Sigmoid colon (tissue), 4 donors: Measurements from ENCODE around the gene CCSER1.

ENCODE experiments used
- EP300 ChIP-seq, 4 donors: sonication (generic); formaldehyde crosslinking; IDR thresholded peaks; one replicate each; pipeline ENCODE4 v1.6.1; 2017; ENCODE audit warnings: antibody characterized with exemption in 4 of 4
- POLR2A ChIP-seq, 2 donors: fragments of 450-650 bp; IDR thresholded peaks; one replicate each; pipeline ENCODE4 v1.6.1; 2016; ENCODE audit warnings: antibody characterized with exemption in 2 of 2, mild to moderate bottlenecking in 2 of 2, moderate library complexity in 2 of 2
- POLR2AphosphoS5 ChIP-seq, 4 donors: sonication (generic); formaldehyde crosslinking; IDR thresholded peaks; one replicate each; pipeline ENCODE4 v1.6.1; 2017; ENCODE audit warnings: antibody characterized with exemption in 4 of 4
- TF ChIP-seq, protein P1 (sequence below), 4 experiments: fragments of 450-650 bp in 3 of 4; fragments of 200-600 bp in 1 of 4; IDR thresholded peaks; one replicate each; pipeline ENCODE4 v1.5.1; 2016 to 2019; ENCODE audit warnings: antibody characterized with exemption in 4 of 4, mild to moderate bottlenecking in 3 of 4, moderate library complexity in 2 of 4

DNA sequence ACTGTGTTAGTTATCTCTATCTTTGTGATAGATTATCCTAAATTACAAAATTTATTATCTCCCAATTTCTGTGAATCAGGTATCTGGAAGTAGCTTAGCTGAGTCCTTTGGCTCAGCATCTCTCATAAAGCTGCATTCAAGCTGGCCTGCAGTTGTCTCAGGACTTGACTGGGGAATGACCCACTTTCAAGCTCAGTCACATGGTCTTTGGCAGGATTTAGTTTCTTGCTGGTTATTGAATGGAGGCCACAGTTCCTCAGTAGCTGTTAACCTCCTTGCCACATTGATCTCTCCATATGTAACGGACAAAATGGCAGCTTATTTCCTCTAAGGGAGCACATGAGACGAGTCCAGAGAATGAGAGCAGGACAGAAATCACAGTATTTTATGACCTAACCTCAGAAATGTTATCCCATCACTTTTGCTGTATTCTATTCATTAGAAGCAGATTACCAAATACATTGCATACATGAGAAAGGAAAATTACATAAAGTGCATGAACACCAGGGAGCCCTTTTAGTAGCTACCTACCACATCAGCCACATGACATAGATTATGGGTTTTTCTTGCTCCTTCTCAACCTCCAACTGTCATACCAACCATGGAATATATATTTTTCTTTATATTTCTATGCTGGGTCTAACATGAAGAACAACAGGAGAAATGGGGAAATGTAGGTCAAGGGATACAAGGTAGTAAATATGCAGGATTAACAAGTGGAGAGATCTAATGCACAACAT lies 730.1 kb downstream of the CCSER1 start:
- TF ChIP-seq, protein P1, sequence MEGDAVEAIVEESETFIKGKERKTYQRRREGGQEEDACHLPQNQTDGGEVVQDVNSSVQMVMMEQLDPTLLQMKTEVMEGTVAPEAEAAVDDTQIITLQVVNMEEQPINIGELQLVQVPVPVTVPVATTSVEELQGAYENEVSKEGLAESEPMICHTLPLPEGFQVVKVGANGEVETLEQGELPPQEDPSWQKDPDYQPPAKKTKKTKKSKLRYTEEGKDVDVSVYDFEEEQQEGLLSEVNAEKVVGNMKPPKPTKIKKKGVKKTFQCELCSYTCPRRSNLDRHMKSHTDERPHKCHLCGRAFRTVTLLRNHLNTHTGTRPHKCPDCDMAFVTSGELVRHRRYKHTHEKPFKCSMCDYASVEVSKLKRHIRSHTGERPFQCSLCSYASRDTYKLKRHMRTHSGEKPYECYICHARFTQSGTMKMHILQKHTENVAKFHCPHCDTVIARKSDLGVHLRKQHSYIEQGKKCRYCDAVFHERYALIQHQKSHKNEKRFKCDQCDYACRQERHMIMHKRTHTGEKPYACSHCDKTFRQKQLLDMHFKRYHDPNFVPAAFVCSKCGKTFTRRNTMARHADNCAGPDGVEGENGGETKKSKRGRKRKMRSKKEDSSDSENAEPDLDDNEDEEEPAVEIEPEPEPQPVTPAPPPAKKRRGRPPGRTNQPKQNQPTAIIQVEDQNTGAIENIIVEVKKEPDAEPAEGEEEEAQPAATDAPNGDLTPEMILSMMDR (IDR thresholded peaks at IDR 0.05) = no peak
- TF ChIP-seq POLR2A (IDR thresholded peaks at IDR 0.05) = no peak
- no peak for TF ChIP-seq POLR2AphosphoS5 (IDR thresholded peaks at IDR 0.05)
- no peak for TF ChIP-seq EP300 (IDR thresholded peaks at IDR 0.05)
